NT2/D1 (cell line): ENCODE data around the gene TFDP1.
A peak's percentile ranks its signal among the peaks of the same experiment; 100 is the strongest.
"Not testable (repeated sequence)": the region's sequence is repeated elsewhere in the genome, so short reads cannot be mapped to it uniquely, and the experiment has no call there.

Experiments used
- DNase-seq: peaks from one replicate; pipeline ENCODE4 v3.0.0-alpha.2; 2011; ENCODE audit warnings: low read depth, low spot score
- H3K27me3 ChIP-seq: 2 replicates; pipeline ENCODE4 v1.6.0; 2011; ENCODE audit warnings: mild to moderate bottlenecking; ENCODE audit not compliant: insufficient read length, insufficient read depth
- H3K36me3 ChIP-seq: 2 replicates; pipeline ENCODE4 v1.6.1; 2011; ENCODE audit warnings: mild to moderate bottlenecking, low read length, mixed read lengths; ENCODE audit not compliant: insufficient read depth, insufficient read length
- H3K4me1 ChIP-seq: 2 replicates; pipeline ENCODE4 v1.5.1; 2011; ENCODE audit not compliant: insufficient read depth, insufficient read length
- H3K4me3 ChIP-seq: 2 replicates; pipeline ENCODE4 v1.5.1; 2011; ENCODE audit warnings: low read depth; ENCODE audit not compliant: insufficient read length
- H3K9ac ChIP-seq: 2 replicates; pipeline ENCODE4 v1.6.0; 2011; ENCODE audit warnings: low read depth; ENCODE audit not compliant: insufficient read length
- H3K9me3 ChIP-seq: 2 replicates; pipeline ENCODE4 v1.5.1; 2011; ENCODE audit warnings: mild to moderate bottlenecking, low read length; ENCODE audit not compliant: insufficient read depth
- SUZ12 ChIP-seq: IDR thresholded peaks from 2 replicates; pipeline ENCODE4 v1.6.1; 2011; ENCODE audit not compliant: insufficient read length, insufficient read depth; ENCODE audit errors: extremely low read depth
- YY1 ChIP-seq: IDR thresholded peaks from 2 replicates; pipeline ENCODE4 v1.6.1; 2011; ENCODE audit not compliant: insufficient read length, insufficient read depth
- ZNF274 ChIP-seq: IDR thresholded peaks from 2 replicates; pipeline ENCODE4 v1.6.1; 2011; ENCODE audit warnings: mild to moderate bottlenecking, low read depth, low read length

Gene TFDP1

DNA sequence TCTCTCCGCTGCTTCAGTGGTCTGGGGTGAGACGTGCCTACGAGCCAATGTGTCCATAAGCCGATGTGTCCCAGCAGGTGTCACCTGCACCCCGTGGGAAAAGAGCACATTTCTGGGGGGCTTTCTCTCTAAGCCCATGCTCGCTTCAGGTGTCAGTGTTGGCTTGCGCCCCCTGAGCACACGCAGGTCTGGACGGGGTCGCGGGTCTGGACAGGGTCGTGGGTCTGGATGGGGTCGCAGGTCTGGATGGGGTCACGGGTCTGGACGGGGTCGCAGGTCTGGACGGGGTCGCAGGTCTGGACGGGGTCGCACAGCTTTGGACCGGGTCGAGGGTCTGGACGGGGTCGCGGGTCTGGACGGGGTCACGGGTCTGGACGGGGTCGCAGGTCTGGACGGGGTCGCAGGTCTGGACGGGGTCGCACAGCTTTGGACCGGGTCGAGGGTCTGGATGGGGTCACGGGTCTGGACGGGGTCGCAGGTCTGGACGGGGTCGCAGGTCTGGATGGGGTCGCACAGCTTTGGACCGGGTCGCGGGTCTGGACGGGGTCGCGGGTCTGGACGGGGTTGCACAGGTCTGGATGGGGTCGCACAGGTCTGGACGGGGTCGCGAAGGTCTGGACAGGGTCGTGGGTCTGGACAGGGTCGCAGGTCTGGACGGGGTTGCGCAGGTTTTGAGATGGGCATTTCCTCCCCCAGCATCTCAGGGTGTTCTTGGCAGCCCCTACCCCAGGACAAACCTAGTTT lies 24.5 kb upstream of the TFDP1 start:
- H3K36me3 ChIP-seq = peaks cover 4% of the 10 kb centered on the region
- DNase-seq = no peak
- no peak overlapping the region for H3K4me3 ChIP-seq
- TF ChIP-seq SUZ12 = no peak
- no peak for TF ChIP-seq YY1
- no peak for TF ChIP-seq ZNF274
- no peaks in the 10 kb centered on the region for H3K9me3 ChIP-seq
- no peaks in the 10 kb centered on the region for H3K27me3 ChIP-seq
- no peak overlapping the region for H3K9ac ChIP-seq
- H3K4me1 ChIP-seq = peaks cover 12% of the 10 kb centered on the region

DNA sequence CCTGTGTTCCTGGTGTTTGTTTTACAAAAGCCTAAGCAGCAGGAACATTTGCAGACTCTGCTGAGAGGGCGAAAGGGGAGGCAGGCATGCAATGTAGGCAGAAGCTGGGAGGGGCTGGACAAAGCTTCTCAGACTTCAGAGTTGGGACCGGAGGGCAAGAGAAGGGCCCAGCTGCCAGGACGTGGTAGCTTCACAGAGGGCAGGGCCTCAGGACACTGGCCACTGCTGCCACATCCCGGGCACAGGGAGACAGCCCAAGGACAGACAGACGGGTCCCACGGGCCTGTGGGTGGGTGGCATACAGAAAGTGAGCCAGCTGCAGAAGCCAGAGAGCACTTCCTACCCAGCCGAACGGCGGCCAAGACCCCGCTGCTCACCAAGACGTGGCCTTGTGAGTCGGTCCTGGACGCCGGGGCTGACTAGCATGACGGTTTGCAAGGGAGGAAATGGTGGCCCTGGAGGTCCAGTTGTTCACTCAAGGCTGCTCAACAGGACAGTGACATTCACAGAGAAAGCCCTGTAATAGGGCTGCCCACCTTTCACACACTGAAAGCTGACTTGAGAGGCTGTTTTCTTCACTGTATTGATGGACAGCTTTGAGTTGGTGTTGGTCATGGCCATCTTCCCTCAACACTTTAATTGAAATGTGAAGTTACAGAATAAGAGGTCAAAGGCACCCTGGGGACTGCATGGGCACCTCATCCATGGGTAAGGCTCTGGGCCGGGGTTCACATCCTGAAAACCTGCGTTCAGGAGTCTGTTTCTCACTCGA lies 23.7 kb upstream of the TFDP1 start:
- peaks cover 12% of the 10 kb centered on the region for H3K4me1 ChIP-seq
- no peak for TF ChIP-seq ZNF274
- TF ChIP-seq YY1 = no peak
- no peak for TF ChIP-seq SUZ12
- no peaks in the 10 kb centered on the region for H3K9me3 ChIP-seq
- H3K27me3 ChIP-seq = no peaks in the 10 kb centered on the region
- H3K9ac ChIP-seq = no peak overlapping the region
- H3K36me3 ChIP-seq = no peaks in the 10 kb centered on the region
- DNase-seq = peak; percentile 22
- H3K4me3 ChIP-seq = no peak overlapping the region

DNA sequence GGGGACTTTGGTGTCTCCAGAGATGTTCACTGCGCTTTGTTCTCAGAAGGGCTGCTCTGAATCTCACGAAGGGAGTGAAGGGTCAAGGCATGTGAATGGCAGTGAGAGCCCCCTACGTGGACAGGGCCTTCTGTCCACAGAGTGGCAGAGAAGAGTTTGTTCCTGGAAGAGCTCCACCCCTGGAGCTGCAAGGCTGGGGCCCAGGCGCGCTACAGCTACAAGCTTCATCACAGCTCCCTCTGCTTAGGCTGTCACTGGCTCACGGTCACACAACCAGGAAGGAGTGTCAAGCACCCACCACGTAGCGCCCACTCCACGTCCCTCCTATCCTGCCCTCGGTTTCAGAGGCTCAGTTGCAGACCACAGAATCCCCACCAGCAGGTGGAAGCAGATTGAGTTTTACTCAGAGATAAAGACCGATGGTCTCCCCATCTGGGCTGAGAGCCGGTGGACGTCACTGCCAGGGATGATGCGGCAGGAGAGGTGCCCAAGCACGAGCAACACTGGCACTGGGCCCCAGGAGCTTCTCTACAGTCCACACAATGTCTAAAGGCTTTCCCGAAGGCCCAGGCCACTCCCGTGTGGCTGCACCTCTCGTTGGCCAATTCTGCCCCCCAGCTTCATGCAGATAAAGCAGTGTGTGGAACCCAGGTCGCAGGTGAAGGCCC lies 23.0 kb upstream of the TFDP1 start:
- peaks cover 12% of the 10 kb centered on the region for H3K4me1 ChIP-seq
- H3K4me3 ChIP-seq = no peak overlapping the region
- no peak for TF ChIP-seq ZNF274
- no peak for TF ChIP-seq YY1
- TF ChIP-seq SUZ12 = no peak
- H3K9me3 ChIP-seq = no peaks in the 10 kb centered on the region
- H3K27me3 ChIP-seq = no peaks in the 10 kb centered on the region
- no peak overlapping the region for H3K9ac ChIP-seq
- DNase-seq = no peak
- no peaks in the 10 kb centered on the region for H3K36me3 ChIP-seq

DNA sequence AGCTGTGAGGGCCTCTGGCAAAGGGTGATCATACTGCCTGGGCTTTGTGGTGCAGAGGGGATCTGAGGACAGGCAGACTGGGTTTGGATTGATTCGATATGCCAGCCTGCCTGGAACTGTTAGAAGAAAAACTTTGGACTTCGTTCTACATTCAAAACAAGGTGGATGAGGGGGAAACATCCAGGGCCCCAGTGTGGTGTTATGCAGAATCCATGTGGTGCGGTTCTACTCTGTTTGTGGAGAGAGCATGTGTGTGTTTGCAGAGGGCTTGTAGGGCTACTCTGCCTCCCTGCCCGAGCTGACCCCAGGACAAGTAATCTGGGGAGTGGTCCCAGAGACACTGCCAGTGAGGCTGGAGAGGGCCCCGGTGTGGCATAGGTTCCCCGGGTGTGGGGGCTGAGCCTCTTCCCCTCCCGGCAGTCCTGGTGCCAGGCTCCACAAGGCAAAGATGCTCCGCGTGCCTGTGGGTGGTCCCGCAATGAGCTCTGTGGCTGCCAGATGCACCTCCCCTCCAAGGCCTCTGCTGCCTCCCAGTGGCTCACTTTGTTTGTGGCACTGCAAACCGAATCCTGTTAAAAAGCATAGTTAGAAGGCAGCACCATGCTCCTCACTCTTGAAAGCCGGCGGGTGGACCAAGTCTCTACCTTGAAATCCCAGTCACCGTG lies 22.3 kb upstream of the TFDP1 start:
- Histone ChIP-seq H3K4me1 (peaks cover 7% of the 10 kb centered on the region), H3K36me3 (no peaks in the 10 kb centered on the region), H3K9ac (no peak overlapping the region), H3K9me3 (no peaks in the 10 kb centered on the region), H3K27me3 (no peaks in the 10 kb centered on the region), H3K4me3 (no peak overlapping the region)
- DNase-seq = peak; percentile 64
- no peak for TF ChIP-seq ZNF274
- TF ChIP-seq SUZ12 = no peak
- no peak for TF ChIP-seq YY1

GRCh38 chr13:113562844-113563243 lies 21.7 kb upstream of the TFDP1 start:
- H3K4me3 ChIP-seq = no peak overlapping the region
- peaks cover 4% of the 10 kb centered on the region for H3K4me1 ChIP-seq
- H3K9ac ChIP-seq = no peak overlapping the region
- H3K9me3 ChIP-seq = no peaks in the 10 kb centered on the region
- no peak for TF ChIP-seq ZNF274
- TF ChIP-seq SUZ12 = no peak
- TF ChIP-seq YY1 = no peak
- H3K36me3 ChIP-seq = no peaks in the 10 kb centered on the region
- H3K27me3 ChIP-seq = no peaks in the 10 kb centered on the region
- DNase-seq = no peak

- not testable (repeated sequence) for H3K36me3 ChIP-seq, H3K4me3 ChIP-seq, H3K9ac ChIP-seq, DNase-seq, H3K27me3 ChIP-seq, H3K4me1 ChIP-seq, H3K9me3 ChIP-seq
These were observed 21.0 kb upstream of the TFDP1 start for GRCh38 chr13:113563511-113563910.
